GM21528 (cell line): ENCODE data around the gene IL12RB1.

Experiments
- ATAC-seq: cut with Tn5 transposase; IDR thresholded peaks from one replicate; pipeline ENCODE4 v1.9.1; 2021; ENCODE audit warnings: mild to moderate bottlenecking, moderate library complexity; ENCODE audit not compliant: unreplicated experiment, low FRiP score

IL12RB1 gene

DNA sequence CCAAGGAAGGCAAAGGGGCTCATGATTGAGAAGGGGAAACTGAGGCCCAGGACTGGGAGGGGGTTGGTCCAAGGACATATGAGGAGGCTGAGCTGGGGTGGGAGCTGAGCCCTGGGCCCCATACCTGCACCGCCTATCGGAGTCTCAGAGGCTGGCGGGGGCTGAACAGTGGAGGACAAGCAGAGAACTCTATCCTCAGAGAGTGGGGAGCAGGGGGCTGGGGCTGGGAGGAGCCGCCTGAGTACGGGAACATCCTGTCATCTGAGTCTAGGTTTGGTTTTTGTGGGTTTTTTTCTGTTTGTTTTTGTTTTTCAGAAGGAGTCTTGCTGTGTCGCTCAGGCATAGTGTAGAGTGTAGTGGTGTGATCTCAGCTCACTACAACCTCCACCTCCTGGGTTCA is 72.5 kb downstream of the IL12RB1 start:
- no peak for ATAC-seq

DNA sequence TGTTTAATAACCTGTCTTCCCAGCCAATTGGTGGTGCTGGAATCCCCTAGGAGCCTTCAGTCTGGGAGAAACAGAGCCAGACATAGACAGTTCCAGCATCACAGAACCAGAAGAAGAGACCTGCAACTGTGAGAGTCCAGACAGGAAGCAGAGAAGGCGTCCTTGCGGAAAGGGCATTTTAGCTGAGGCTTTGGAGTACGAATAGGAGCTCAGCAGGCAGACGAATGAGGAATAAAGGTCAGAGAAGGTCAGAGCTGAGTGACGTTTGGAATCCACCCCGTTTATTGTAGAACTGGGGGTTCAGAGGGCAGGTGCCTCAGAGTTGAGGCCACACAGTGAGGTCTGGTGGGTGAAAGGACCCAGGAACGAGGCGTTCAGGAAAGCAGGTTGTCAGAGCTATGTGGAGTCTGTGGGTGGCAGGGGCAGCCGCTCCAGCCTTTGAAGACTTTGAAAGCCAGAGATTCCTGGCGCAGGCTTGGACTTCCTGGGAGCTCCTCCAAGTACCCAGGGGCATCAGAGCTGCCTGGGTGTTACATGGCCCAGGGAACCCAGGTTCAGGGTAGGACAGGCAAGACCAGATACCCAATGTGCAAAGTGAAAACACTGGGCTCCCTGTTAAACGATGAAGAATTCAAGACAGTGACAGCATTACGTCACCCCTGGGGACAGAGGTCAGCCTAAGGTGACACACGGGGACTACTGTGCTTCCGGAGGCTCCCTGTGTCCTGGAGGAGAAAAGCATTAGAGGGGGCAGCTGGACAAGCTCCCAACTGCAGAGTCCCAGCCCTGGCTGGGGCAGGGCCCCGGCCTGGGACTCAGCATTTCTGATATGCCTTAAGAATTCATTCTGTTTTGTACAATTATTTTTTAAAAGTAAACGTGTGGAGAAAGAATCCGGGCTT is 73.3 kb downstream of the IL12RB1 start:
- ATAC-seq, result no peak

DNA sequence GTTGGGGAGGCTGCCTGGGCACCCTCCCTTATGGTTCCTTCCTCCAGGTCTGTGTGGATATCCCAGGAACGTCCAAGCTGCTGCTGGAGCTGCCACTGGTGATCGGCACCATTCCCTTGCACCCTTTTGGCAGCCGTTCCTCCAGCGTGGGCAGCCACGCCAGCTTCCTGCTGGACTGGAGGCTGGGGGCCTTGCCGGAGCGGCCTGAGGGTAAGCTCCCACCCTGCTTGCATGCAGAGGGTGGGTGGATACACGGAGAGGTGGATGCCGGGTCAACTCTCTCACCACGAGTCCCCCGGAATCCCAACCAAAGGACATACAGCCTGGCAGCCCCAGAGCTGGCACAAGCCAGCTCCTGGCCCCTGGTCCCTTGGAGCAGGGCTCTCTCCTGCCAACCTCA is 76.6 kb downstream of the IL12RB1 start:
- ATAC-seq, result no peak

DNA sequence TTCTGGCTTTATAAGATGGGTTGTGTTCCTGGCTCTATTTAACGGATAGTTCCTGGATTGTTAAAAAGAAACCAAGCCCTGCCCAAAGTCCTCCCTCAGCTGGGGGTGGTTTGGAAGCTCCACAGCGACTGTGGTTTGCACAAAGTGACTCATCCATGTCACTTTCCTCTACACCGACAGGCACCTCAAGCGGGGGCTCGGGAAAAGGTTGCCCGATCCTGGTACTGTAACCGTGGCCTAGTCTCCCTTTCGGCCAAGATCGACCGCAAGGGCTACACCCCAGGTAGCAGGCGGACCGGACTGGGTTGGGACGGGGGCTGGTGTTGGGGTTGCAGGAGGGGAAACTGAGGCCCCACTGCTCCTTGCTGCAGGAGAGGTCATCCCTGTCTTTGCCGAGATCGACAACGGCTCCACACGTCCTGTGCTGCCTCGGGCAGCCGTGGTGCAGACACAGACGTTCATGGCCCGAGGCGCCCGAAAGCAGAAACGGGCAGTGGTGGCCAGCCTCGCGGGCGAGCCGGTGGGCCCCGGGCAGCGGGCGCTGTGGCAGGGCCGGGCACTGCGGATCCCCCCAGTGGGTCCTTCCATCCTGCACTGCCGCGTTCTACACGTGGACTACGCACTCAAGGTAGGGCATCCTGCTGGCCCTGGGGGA is 77.2 kb downstream of the IL12RB1 start:
- no peak for ATAC-seq
